A549 (cell line): Measurements from ENCODE around the gene UBQLN3. TPM values are rescaled to one million over a fixed set of nuclear protein-coding genes. Genes with fewer than 3 reads are reported as not detected.

Experiments
- ATAC-seq, 2 experiments: fragments of 200-7000 bp in 1 of 2; fragments of >200 bp in 1 of 2; cut with Nextera tagmentation in 1 of 2; cut with Tn5 transposase in 1 of 2; 3 replicates each; pipeline versions ENCODE4 v1.8.0 to v1.9.1; 2018 to 2020; ENCODE audit warnings: mild to moderate bottlenecking in 1 of 2, moderate library complexity in 1 of 2
- CTCF ChIA-PET: fragments of 300-600 bp; sonication (Branson Sonifier 250); formaldehyde crosslinking; extraction: SDS; loops from one replicate; lab custom pipeline; 2021; ENCODE audit warnings: antibody characterized with exemption, inconsistent platforms; lab: Yijun Ruan, JAX
- POLR2A ChIA-PET: fragments of 350-600 bp; formaldehyde crosslinking; extraction: SDS; loops from one replicate; lab custom pipeline; 2021; ENCODE audit warnings: antibody characterized with exemption, inconsistent platforms; lab: Yijun Ruan, JAX
- DNase-seq, 2 experiments: peaks; one replicate each; pipeline versions ENCODE4 v3.0.0 to v3.0.0-alpha.2; 2011 to 2016; ENCODE audit warnings: low read depth in 1 of 2, low spot score in 1 of 2
- FAIRE-seq: peaks from 2 replicates; lab custom pipeline; 2011; peaks lifted over from hg19 to GRCh38; lab: Jason Lieb, UNC
- H3K27ac ChIP-seq, 2 experiments: fragments of >200 bp; sonication (Bioruptor Twin); formaldehyde crosslinking; 3 replicates each; pipeline ENCODE4 v1.5.1; 2016 to 2017
- H3K4me1 ChIP-seq: fragments of >200 bp; sonication (Bioruptor Twin); formaldehyde crosslinking; 3 replicates; pipeline ENCODE4 v1.6.1; 2016
- H3K4me2 ChIP-seq: fragments of >200 bp; sonication (Bioruptor Twin); formaldehyde crosslinking; 3 replicates; pipeline ENCODE4 v1.6.1; 2016
- H3K4me3 ChIP-seq: fragments of >200 bp; sonication (Bioruptor Twin); formaldehyde crosslinking; 3 replicates; pipeline ENCODE4 v1.5.1; 2016
- H3K9me3 ChIP-seq: fragments of >200 bp; sonication (Bioruptor Twin); formaldehyde crosslinking; 3 replicates; pipeline ENCODE4 v1.6.1; 2016
- CBX8 ChIP-seq: fragments of 200-600 bp; sonication (generic); IDR thresholded peaks from 2 replicates; pipeline ENCODE4 v1.6.1; 2016
- CEBPB ChIP-seq, 2 experiments: fragments of >200 bp in 1 of 2; sonication (Bioruptor Twin) in 1 of 2; formaldehyde crosslinking in 1 of 2; IDR thresholded peaks; 2 replicates each; pipeline ENCODE4 v1.6.1; 2012 to 2016
- CHD4 ChIP-seq: fragments of 200-600 bp; sonication (generic); IDR thresholded peaks from 2 replicates; pipeline ENCODE4 v1.6.1; 2016; ENCODE audit warnings: antibody characterized with exemption, mild to moderate bottlenecking, borderline replicate concordance
- EHF ChIP-seq: fragments of 250-450 bp; sonication (Bioruptor Pico); IDR thresholded peaks from 2 replicates; pipeline ENCODE4 v1.5.0; 2020; ENCODE audit warnings: mild to moderate bottlenecking
- EP300 ChIP-seq, 2 experiments: fragments of >200 bp; sonication (Bioruptor Twin); formaldehyde crosslinking; IDR thresholded peaks; 2 replicates in 1 of 2; 3 replicates in 1 of 2; pipeline ENCODE4 v1.6.1; 2016 to 2017
- ESRRA ChIP-seq: fragments of 150-350 bp; IDR thresholded peaks from 2 replicates; pipeline ENCODE4 v1.6.1; 2014; ENCODE audit warnings: mild to moderate bottlenecking, low read length, borderline replicate concordance
- FOSL2 ChIP-seq, 2 experiments: fragments of 450-650 bp in 1 of 2; fragments of >200 bp in 1 of 2; sonication (Bioruptor Twin) in 1 of 2; formaldehyde crosslinking; IDR thresholded peaks; 2 replicates each; pipeline versions ENCODE4 v1.5.0 to v1.6.1; 2016 to 2020; ENCODE audit warnings: mild to moderate bottlenecking in 1 of 2, moderate library complexity in 1 of 2
- FOXS1 ChIP-seq: fragments of 250-450 bp; sonication (Bioruptor Pico); IDR thresholded peaks from 2 replicates; pipeline ENCODE4 v1.5.0; 2020; ENCODE audit warnings: mild to moderate bottlenecking, moderate library complexity
- HDAC2 ChIP-seq: fragments of 200-600 bp; sonication (generic); IDR thresholded peaks from 2 replicates; pipeline ENCODE4 v1.6.1; 2016
- HEYL ChIP-seq: fragments of 250-450 bp; sonication (Bioruptor Pico); IDR thresholded peaks from 2 replicates; pipeline ENCODE4 v1.8.0; 2021; ENCODE audit warnings: mild to moderate bottlenecking, moderate library complexity
- HOXB5 ChIP-seq: fragments of 250-450 bp; sonication (Bioruptor Pico); IDR thresholded peaks from 2 replicates; pipeline ENCODE4 v1.5.0; 2020; ENCODE audit warnings: mild to moderate bottlenecking, moderate library complexity
- JUNB ChIP-seq: fragments of >200 bp; sonication (Bioruptor Twin); formaldehyde crosslinking; IDR thresholded peaks from 2 replicates; pipeline ENCODE4 v1.6.1; 2016
- KDM1A ChIP-seq: fragments of 200-600 bp; sonication (generic); IDR thresholded peaks from 2 replicates; pipeline ENCODE4 v1.6.1; 2016; ENCODE audit warnings: low read depth, mild to moderate bottlenecking
- KDM5A ChIP-seq: fragments of 200-600 bp; sonication (generic); IDR thresholded peaks from 2 replicates; pipeline ENCODE4 v1.6.1; 2016; ENCODE audit warnings: antibody characterized with exemption, mild to moderate bottlenecking
- MAFK ChIP-seq: fragments of 450-650 bp; IDR thresholded peaks from 2 replicates; pipeline ENCODE4 v1.6.1; 2014; ENCODE audit not compliant: partially characterized antibody
- NPAS2 ChIP-seq: fragments of 250-450 bp; sonication (Bioruptor Pico); IDR thresholded peaks from 2 replicates; pipeline ENCODE4 v1.8.0; 2022; ENCODE audit warnings: mild to moderate bottlenecking, moderate library complexity, borderline replicate concordance
- NR3C1 ChIP-seq: fragments of >200 bp; sonication (Bioruptor Twin); formaldehyde crosslinking; IDR thresholded peaks from 3 replicates; pipeline ENCODE4 v1.6.1; 2017
- PHF8 ChIP-seq: fragments of 200-600 bp; sonication (generic); IDR thresholded peaks from 2 replicates; pipeline ENCODE4 v1.6.1; 2016; ENCODE audit warnings: low read depth, mild to moderate bottlenecking, antibody characterized with exemption, moderate library complexity, borderline replicate concordance
- RCOR1 ChIP-seq: fragments of 150-350 bp; IDR thresholded peaks from 2 replicates; pipeline ENCODE4 v1.6.1; 2014; ENCODE audit warnings: antibody characterized with exemption, low read length, low read depth
- TP53 ChIP-seq: fragments of 250-450 bp; sonication (Bioruptor Pico); IDR thresholded peaks from 2 replicates; pipeline ENCODE4 v1.5.0; 2021; ENCODE audit warnings: mild to moderate bottlenecking, moderate library complexity
- WGBS: methylation state at CpG from one replicate; pipeline ENCODE4 v1.1.6; 2017; ENCODE audit errors: missing lambda C conversion rate; 5-methylcytosine and 5-hydroxymethylcytosine counted together
- polyA plus RNA-seq, 4 experiments: library from polyadenylated mRNA; depleted of rRNA in 3 of 4; stranded (reverse); fragments of >200 nt; fragmentation: RNase III in 1 of 4; extraction: RNeasy Plus Mini Kit Qiagen cat#74134 plus additional on column Dnase treatment in 1 of 4; gene quantifications; 2 replicates in 3 of 4; 3 replicates in 1 of 4; pipeline ENCODE4 v1.2.3, GENCODE V29; 2011 to 2017

The UBQLN3 gene
- polyA plus RNA-seq, 2 of the 4 experiments (the other 2 are of a cell fraction) = not detected

GRCh38 chr11:5531053-5531831 is 21.5 kb upstream of the UBQLN3 start:
- DNase-seq (no peak), FAIRE-seq (no peak), ATAC-seq (0 out of 6 replicates have a peak, but pooled peaks of 1 of the 2 experiments have one; percentile 17)
- ChIA-PET CTCF (interaction anchor here (0.6 to 0.8 kb wide), 2 partner anchors 25 to 299 kb away, joined by 3 read pairs; no protein-coding TSS in a partner anchor), POLR2A (no interaction called here)
- Histone ChIP-seq H3K27ac (no peak overlapping the region), H3K9me3 (no peaks in the 10 kb centered on the region), H3K4me1 (no peaks in the 10 kb centered on the region), H3K4me3 (no peak overlapping the region), H3K4me2 (no peak overlapping the region)
- WGBS = 55% methylated on average over 2 of the region's 2 CpGs
- TF ChIP-seq KDM5A (no peak), EP300 (IDR thresholded peaks at IDR 0.05) (no peak), CEBPB (IDR thresholded peaks at IDR 0.05) (no peak), ESRRA (no peak), NPAS2 (CRISPR knock-in tag) (no peak), PHF8 (no peak), KDM1A (no peak), TP53 (CRISPR knock-in tag) (no peak), RCOR1 (no peak), HOXB5 (no peak), FOXS1 (no peak), JUNB (no peak), HEYL (CRISPR knock-in tag) (no peak), CBX8 (no peak)

- ATAC-seq = no peak
- CTCF ChIA-PET = no interaction called here
- H3K4me3 ChIP-seq = no peak overlapping the region
- no peak for TF ChIP-seq JUNB
- no peak for TF ChIP-seq PHF8
- TF ChIP-seq EP300 (IDR thresholded peaks at IDR 0.05) = no peak
- TF ChIP-seq CBX8 = no peak
- TF ChIP-seq NPAS2 (CRISPR knock-in tag) = no peak
- TF ChIP-seq CHD4 = no peak
- TF ChIP-seq HDAC2 = no peak
- POLR2A ChIA-PET = no interaction called here
- no peak for FAIRE-seq
- no peak for DNase-seq
- H3K4me1 ChIP-seq = no peaks in the 10 kb centered on the region
- H3K27ac ChIP-seq = no peak overlapping the region
- H3K9me3 ChIP-seq = no peaks in the 10 kb centered on the region
- 0% methylated on average over 1 of the region's 1 CpG for WGBS
- H3K4me2 ChIP-seq = no peak overlapping the region
These were observed 18.7 kb upstream of the UBQLN3 start for GRCh38 chr11:5528495-5528894.

GRCh38 chr11:5527716-5528115 is 18.0 kb upstream of the UBQLN3 start:
- POLR2A ChIA-PET = no interaction called here
- no peak overlapping the region for H3K4me2 ChIP-seq
- H3K9me3 ChIP-seq = no peaks in the 10 kb centered on the region
- ATAC-seq (no peak), FAIRE-seq (no peak), DNase-seq (no peak)
- no peak overlapping the region for H3K27ac ChIP-seq
- 3% methylated on average over 5 of the region's 5 CpGs for WGBS
- no peak for TF ChIP-seq FOSL2 (IDR thresholded peaks at IDR 0.05)
- no peak for TF ChIP-seq FOSL2 (CRISPR knock-in tag; IDR thresholded peaks at IDR 0.05)
- no peak overlapping the region for H3K4me3 ChIP-seq
- CTCF ChIA-PET = no interaction called here
- no peaks in the 10 kb centered on the region for H3K4me1 ChIP-seq

GRCh38 chr11:5524756-5525155 is 15.0 kb upstream of the UBQLN3 start:
- no peak for FAIRE-seq
- H3K9me3 ChIP-seq = no peaks in the 10 kb centered on the region
- no peak for ATAC-seq
- no peaks in the 10 kb centered on the region for H3K4me1 ChIP-seq
- no peak for DNase-seq
- H3K4me3 ChIP-seq = no peak overlapping the region
- ChIA-PET CTCF (interaction anchor here (1.1 kb wide), 2 partner anchors 49 to 283 kb away, joined by 3 read pairs; no protein-coding TSS in a partner anchor), POLR2A (no interaction called here)
- no peak for TF ChIP-seq FOXS1
- no peak for TF ChIP-seq MAFK
- TF ChIP-seq NR3C1 = no peak
- no peak for TF ChIP-seq EHF (CRISPR knock-in tag)
- no peak overlapping the region for H3K4me2 ChIP-seq
- H3K27ac ChIP-seq = no peak overlapping the region
- WGBS = 0% methylated on average over 3 of the region's 3 CpGs
